ENCODE results near the gene UBE2J1.

The UBE2J1 gene

DNA sequence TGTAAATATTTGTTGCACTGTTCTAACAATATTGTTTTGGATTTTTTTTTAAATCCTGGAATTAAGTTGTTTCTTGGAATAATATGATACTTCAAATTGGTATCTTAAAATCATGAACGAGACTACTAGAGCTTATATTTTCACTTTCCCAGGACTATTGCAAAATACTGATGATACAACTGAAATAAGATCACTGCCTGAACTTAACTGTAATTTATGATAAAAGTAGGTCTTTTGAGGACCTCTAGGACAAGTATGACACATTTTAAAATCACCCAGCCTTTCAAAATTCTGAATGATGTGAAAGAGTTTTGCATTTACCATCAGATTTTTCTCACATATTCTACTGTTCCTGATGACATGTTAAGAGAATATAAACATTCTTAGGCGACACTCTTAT is 8.6 kb upstream of the UBE2J1 start:
- no peak for DNase-seq

DNA sequence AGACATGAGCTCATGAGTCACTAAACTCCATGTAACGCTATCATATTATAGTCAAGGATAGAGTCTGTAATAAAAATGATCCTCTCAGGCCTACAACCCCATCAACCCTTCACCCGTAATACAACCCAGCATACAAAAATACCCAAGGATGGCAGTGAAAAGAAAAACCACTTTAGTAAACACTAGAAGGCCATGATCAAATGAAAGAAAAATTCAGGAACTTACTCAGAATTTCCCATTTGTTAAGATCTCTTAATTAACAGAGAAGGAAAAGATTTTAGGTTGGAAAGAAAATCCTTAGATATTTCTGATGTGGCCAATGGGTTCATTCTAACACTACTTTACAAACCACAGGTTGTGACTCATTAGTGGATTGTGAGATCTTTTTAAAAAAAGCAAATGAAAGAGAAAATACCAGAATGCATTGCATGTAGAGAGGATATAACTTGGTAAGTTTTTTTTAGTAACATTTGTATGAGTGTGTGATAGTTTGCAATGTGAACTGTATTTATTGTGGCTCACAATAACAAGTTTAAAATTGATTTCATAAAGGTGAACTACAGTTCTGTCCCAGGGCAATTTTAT is 8.0 kb upstream of the UBE2J1 start:
- DNase-seq: no peak

DNA sequence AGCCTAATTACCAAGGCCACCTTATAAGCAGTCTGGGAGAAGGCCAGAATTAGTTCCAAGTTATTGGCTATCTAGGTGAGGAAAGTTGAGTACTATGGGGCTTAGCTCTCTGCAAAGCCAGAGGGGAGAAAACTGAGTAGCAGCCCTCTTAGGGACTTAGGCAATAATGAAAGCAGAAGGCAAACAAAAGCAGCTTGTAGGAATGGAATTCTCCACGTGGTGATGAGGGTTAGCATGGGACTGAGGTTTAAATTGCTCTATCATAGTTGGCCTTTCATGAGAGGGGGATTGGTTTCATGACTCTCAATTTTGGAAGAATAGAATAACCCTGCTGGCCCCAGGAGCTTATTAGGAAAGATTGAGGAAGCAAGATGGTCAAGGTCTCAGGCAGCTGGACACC is 7.0 kb upstream of the UBE2J1 start:
- no peak for DNase-seq

DNA sequence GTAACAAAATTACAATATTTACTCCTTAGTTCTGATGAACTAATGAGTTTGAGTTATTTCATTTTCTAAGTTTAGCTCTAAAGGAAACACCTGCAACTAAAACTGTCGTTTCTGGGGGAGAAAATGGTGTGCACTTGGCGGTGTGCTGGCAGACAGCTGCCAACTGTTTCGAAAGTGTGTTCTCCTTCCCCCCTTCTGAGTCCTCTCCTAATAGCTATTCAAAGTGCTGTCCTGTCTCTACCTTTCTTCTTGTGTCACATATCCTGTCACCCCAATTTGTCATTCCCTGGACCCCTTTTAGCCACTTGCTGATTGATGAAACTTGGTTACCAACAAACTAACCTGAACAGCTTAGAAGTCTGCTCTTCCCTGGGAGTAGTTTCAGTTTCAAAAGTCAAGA is 4.9 kb upstream of the UBE2J1 start:
- no peak for DNase-seq

DNA sequence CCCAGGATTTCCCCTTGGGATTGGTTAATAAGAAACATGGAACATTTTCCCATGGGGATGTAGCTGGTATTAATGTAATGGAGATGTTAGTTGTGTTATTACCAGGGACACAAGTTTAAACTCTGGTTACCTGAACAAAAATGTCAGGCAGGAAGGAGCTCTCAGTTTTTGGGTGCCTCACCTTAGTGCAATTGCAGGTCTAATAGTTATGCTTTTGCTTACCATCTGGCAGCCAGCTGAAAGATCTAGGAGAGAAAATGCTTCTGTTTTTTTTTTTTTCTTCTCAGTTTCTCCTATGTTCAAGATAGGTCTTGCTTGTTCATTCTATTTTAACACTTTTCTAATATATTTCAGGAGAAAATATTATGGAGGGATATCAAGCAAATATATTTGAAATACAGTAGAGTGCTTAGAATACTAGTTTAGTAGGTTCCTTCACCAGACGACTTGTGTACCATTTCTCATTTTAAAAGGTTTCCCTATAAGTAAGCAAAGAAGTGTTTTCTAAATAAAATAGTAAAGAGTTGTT is 4.2 kb upstream of the UBE2J1 start:
- no peak for DNase-seq

DNA sequence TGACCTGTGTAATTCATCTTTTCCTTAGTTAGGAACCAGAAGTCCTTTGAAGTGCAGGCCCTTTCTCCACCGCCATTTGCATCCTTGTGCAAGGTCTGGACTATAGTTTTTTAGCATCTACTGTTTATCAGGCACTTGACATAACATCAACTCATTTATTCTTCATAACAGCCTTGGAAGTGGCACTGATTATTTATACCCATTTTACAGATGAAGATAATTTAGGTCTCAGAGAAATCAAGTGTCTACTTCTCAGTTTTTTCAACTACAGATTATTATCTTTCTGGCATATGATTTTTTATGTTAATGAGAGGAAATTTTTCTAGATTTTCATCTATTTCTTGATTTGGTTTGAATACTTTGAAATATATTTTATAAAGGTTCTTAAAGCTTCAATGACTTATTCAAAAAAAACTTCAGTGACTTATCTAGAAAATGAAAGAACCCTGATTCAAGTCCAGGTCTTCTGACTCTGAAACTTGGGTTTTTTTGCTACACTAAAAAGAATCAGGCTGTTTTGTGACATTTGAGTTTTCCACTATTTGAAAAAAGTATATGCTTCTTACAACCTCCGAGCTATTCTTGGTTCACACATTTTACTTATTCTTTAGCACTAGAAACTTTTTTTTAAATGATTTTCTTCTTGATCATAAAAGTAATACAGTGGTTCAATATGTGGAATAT is 3.1 kb upstream of the UBE2J1 start:
- DNase-seq: no peak

DNA sequence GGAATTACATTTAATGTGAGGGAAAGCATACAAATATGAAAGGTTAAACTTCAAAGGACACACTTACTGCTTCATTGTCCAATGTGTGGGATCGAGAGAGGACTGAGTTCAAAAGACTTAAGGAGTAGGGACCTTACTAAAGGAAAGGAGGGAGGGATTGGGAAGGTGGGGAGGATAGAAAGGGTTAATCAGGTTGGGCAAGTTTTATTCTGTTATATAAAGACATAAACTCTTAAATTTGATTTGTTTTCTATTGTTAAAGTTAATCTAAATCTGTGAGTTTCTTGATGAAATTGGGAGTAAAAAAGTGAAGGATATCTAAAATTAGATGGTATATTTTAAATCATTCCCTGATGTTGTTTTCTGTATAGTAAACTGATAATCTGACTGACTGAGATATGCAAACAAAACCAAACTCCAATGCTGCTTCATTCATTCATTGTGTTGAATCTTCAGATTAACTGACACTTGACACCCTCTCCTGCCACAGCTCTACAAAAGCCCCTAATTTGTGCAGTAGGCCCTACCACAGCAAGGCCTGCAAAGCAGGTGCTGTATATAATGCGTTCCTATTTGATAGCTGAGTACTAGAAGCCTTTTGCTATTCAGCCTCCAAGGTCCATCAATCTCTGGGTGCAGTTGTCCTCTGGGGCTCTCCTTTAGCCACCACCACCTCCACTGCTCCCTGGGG is 1.3 kb upstream of the UBE2J1 start:
- no peak for DNase-seq

DNA sequence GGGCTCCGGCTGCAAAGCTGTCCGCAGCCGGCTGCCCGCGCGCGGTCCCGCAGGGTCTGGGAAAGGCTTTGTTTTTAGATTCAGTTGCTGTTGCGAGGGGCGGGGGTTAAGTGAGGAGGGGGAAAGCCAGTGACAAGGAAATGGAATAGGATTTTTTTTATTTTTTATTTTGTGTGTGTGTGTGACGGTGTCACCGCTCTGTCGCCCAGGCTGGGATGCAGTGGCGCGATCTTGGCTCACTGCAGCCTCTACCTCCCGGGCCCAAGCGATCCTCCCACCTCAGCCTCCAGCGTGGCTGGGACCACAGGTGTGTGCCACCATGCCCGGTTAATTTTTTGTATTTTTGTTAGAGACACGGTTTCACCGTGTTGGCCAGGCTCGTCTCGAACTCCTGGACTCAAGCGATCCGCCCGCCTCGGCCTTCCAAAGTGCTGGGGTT is 615 bp upstream of the UBE2J1 start:
- DNase-seq: no peak

DNA sequence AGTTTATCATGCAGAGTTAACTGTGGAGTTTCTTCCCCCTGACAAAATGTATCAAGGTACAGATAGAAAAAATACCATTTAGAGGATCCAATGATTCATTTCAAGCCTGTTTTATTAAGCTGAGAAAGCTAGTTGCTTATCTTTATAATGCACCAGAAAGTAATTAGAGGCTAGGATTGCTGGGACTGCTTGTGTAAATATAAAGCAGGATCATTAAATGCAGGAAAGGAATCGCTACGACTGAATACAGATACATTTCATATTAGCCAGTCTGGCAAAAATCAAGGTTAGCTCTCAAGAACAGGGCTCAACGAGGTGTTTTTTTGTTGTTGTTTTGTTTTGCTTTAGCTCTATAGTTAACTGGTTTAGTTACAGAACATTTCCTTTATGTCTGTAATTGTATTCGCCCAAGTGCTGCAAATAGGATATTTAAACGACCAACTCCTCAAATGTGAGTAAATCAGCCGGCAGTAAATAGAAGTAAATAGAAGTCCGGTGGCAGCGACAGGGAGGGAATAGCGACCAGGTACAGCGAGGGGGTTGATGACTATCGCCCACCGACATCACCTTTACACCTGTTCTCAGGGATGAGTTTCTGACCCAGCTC is 748 bp downstream of the UBE2J1 start:
- DNase-seq: no peak

DNA sequence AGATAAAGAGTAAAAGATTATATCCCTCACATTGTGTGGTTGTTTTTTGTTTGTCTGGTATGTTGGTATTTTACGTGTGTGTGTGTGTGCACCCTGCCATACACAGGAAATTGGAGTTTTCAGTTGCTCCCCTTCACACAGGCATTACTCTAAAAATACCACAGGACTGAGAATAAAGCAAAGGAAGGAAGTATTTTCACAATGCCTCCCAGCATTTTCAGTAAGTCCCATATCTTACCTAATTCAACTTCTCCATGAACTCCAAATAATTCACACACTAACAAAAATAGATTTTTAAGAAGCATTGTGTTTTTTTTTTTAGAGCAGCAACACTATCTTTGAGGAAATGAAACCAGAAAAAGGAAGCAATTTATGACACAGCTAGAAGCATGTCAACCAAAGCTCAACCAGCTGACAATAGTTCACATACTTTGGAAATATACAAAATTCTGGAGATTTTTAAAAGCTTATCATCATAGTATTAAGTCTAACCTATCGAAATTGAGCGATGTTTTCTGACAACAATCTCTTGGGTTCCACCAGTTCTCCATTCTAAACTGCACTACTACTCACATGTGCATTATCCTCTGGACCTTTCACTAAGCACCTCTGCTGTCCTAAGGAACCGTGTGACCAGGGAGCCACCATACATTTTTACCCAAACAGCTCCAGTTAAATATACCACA is 2.1 kb downstream of the UBE2J1 start:
- no peak for DNase-seq

DNA sequence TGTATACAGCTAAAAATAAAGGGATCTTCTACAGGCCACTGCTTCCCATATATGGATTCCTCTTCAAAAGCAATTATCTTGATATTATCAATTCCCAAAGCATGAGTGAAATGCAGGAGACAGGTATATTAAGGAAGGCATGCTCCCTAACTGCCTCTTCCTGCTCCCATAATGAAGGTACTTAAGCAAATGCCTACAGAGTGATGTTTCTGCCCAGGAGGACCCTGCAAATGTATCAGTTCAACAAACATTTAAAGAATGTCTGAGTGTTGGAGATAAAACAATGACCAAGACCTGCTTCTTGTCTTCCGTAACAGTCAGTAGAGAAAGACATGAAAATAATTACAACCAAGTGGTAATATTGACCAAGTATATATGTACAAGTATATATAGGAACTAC is 4.2 kb downstream of the UBE2J1 start:
- peak; percentile 77 for DNase-seq

DNA sequence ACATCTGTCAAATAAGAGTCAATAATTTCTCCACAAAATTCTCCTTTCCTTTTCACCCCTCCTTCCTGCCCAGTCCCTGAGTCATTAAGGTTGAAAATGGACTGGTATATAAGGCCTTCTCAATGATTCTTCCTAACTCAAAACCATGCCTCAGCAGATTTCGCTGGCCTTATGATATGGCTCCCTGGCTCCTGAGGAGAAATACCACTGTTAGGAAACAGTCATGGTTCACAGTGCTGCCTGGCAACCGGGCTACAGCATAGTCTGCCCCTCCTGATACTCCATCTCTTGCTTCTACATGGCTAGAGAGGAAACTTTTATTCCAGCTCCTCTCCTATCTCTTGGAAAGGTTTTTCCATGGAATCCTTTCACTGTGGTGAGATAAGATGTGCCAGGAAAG is 4.7 kb downstream of the UBE2J1 start:
- peak; percentile 70 for DNase-seq

DNA sequence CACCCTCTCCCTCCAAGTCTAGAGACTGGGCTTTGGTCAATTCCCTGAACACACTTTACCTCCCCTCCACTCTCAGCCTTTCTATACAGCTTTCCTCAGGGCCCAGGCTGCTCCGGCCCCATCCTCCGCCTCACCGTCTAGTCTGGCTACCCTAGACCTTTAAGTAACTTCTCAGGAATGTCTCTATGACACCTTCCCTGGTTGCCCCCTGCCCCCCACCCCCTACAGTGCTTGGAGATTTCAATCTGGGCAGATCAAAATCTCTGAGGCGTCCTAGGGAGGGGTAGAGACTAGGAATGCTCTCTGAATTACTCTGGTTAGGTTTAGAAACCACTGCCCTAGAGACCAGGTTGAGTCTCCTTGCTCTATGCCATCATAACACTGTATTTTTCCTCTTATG is 6.1 kb downstream of the UBE2J1 start:
- peak; percentile 96 for DNase-seq

DNA sequence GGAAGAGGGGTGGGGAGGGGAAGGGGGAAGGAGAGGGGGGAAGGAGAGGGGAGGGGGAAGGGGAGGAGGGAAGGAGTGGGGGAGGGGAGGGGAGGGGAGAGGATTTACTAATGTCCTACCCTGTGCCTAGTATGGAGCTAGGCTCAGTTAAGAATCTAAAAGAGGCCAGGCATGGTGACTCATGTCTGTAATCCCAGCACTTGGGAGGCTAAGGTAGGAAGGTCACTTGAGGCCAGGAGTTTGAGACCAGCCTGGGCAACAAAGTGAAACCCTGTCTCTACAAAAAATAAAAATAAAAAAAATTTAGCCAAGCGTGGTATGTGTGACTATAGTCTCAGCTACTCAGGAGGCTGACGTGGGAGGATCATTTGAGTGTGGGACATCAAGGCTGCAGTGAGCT is 13.0 kb downstream of the UBE2J1 start:
- DNase-seq: no peak

DNA sequence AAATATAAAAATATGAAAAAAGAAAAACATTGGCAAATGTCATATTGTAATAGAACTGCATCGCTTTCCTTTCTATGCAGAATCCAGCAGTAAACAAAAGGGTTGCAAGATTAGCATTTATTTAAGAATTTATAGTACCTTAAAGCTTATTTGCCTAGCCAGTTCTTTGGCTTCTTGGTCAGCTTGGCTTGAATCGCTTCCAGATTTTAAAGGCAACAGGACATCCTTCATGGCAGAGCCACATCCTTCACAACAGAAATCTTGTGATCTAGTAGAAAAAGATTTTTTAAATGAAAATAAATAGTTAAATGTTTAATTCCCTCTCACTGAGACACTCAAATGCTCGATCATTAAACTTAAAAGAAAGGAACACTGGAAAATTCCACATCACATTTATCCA is 17.4 kb downstream of the UBE2J1 start:
- DNase-seq: no peak

DNA sequence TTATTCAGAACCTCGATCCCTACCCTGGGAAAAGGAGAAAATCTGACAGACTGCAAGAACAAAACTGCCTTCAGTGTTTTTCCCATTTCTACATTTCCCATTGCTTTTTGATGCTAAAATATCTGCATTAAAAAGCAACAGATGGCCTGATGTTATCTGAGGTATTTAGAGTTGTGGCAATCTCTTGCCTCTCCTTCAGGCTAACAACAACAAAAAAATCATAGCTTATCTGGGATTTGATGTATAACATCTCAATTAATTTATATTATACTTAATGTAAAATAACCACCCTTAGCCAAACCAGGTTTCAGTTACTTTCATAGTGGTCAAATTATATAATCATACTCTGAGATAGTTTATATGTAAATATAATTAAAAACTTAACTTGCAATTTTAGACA is 21.6 kb downstream of the UBE2J1 start:
- DNase-seq: no peak

DNA sequence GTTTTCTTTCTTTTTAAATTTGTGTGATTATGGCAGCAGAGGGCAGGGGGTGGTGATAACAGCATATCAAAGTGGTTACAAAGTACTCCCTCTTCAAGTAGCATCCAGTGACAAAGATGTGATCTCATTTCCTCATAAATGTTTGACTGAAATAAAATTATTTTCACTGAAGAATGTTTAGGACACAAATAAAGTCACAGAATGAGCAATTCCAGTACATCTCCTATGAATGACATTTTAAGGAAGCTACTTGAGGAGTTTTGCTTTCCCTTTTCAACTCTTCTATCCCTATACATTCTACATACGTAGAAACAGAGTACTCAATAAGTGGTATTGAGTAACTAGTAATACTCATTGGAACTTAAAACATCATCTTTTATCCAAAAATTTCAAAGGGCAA is 23.5 kb downstream of the UBE2J1 start:
- DNase-seq: no peak

DNA sequence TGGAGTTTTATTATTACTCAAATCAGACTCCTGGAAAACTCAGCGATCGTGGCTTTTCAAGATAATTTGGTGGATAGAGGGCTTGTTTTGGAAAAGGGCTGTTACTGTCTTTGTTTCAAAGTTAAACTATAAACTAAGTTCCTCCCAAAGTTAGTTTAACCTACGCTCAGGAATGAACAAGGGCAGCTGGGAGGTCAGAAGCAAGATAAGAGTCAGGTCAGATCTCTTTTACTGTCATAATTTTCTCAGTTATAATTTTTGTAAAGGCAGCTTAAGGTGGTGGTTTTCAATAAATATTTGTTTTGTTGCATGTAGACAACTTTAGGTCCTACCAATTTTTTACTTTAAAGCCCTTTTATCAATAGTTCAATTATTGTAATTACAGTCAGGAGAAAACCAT is 28.2 kb downstream of the UBE2J1 start:
- DNase-seq: no peak

DNA sequence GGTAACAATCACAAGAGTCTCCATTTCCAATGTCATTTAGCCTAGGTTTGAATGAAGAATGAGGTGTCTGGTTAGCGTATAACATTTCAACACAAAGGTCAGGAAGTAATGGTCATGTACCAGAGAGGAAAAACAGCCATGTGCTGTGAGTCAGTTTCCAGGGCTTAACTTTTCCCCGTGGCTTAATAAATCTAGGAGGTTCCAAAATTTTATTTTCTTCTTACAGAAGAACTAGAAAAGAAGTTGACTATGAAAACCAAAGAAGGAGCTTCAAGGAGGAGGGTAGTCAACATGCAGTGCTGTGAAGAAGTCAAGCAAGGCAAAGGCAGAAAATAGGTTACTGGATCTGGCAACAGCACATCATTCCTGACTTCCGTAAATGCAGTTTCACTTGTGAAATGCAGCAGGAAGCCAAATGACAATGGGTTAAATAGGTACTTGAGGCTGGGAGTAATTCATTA is 29.0 kb downstream of the UBE2J1 start:
- DNase-seq: no peak

DNA sequence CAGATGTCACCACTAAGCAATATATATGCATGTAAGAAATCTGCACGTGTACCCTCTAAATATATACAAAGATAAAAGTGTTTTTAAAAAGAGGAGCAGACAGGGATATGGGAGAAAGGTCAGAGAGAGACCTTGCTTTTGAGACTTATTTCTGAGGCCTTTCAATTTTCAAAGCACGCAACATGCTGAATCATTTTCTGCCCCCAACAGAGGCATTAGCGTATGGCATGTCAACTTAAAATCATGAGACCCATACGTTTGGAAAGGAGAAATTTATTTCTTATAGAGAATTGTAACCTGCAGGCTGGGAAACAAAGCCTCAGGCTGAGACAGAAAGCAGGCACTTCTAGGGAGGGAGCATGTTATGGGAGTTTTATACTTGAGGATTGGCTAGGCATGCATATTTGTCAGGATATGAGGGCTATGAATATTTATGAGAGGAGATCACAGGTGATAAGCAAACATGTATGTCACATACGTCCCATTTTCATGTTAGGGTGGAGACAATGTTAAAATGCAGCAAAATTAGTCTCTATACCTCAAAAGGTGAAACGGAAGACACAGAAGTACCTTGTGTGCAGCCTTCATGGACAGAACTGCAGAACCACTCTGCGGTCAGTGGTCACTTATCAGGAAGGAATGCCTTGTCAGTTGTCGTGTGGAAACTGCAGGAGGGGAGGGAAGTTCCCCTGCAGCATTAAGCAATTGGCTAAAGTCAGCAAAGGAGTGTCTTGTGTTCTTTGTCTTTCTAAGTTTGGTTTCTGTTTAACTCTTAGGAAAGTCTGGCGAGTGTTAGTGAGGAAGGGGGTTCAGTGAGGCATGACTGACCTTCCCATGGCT is 31.2 kb downstream of the UBE2J1 start:
- DNase-seq: no peak

DNA sequence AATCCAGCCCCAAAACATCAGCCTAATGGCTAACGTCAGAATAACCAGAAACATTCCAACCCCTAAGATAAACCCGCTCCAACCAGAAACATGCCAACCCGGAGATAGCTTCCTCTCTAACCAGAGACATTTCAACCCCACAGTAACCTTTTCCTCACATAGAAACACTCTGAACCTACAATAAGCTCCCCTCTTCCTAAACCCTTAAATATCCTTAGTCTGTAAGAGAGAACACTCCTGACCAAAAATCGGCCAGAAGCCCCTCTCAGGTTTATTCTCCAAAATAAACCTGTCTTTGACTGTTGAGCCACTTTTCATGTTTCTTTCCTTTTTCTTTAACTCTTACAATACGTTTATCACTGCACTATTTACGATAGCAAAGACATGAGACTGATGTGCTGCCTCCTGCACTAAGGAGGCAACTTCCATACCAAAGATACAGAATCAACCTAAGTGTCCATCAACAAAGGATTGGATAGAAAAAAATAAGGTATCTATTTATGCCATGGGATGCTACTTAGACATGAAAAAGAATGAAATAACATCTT is 32.4 kb downstream of the UBE2J1 start:
- DNase-seq: no peak

DNA sequence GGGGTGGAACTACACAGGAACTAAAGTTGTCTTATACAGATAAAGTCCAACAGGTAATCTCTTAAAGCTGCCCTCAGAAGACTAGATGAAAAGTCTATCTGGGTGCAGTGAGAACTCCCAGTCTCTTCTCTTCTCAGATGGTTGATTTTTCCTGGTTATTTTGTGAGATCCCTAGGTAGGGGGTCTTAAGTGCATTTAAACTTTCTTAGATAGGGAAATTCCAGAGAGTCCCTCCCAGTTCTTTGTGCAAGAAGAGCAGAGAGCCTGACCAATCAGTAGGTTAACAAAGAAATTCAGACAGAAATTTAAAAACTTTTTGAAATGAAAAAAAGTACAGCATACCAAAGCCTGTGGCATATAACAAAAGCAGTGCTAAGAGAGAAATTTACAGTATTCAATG is 35.5 kb downstream of the UBE2J1 start:
- DNase-seq: no peak
